ENCODE results near the gene ANKRD63.

DNA sequence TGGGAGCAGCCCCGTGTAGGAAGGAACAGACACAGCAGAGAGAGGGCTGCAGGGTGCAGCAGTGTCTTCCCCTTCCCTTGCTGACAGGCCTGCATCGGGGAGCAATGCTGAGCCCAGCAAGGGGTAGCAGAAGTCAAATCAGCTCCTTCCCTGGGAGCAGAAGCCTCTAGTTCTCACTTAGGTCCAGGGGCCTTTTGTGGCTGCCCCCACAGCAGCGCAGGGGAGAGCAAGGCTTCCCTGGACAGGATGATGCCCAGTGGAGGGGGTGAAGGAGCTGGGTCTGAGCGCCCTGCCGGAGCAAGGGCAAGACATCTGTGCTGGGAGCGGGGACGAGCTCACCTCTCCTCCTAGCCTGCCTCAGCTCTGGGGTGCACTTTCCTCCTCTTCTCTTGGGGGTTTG lies 24.0 kb upstream of the ANKRD63 start:
- TF ChIP-seq, protein P1, sequence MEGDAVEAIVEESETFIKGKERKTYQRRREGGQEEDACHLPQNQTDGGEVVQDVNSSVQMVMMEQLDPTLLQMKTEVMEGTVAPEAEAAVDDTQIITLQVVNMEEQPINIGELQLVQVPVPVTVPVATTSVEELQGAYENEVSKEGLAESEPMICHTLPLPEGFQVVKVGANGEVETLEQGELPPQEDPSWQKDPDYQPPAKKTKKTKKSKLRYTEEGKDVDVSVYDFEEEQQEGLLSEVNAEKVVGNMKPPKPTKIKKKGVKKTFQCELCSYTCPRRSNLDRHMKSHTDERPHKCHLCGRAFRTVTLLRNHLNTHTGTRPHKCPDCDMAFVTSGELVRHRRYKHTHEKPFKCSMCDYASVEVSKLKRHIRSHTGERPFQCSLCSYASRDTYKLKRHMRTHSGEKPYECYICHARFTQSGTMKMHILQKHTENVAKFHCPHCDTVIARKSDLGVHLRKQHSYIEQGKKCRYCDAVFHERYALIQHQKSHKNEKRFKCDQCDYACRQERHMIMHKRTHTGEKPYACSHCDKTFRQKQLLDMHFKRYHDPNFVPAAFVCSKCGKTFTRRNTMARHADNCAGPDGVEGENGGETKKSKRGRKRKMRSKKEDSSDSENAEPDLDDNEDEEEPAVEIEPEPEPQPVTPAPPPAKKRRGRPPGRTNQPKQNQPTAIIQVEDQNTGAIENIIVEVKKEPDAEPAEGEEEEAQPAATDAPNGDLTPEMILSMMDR (conservative IDR thresholded peaks at IDR 0.05 in 1 of 2, IDR thresholded peaks at IDR 0.05 in 1 of 2; ENCODE audit: extremely low read depth in 1 of 2, insufficient read depth in 1 of 2, low read depth in 1 of 2, low read length in 2 of 2) = no peak
- TF ChIP-seq EZH2 (IDR thresholded peaks at IDR 0.05; ENCODE audit: borderline replicate concordance, low read length) = no peak
